Adipocyte (in vitro differentiated cells): ENCODE measurements around the gene SNRNP35.
"Not testable (repeated sequence)": the region's sequence is repeated elsewhere in the genome, so short reads cannot be mapped to it uniquely, and the experiment has no call there.

Experiments used
- DNase-seq: peaks from one replicate; pipeline ENCODE4 v3.0.0-alpha.2; 2015; ENCODE audit warnings: low read depth
- H3K27me3 ChIP-seq: replicated peaks from 2 replicates; pipeline ENCODE4 v1.7.0; 2013; ENCODE audit warnings: mild to moderate bottlenecking, low read length, moderate library complexity; ENCODE audit not compliant: control insufficient read depth, insufficient read depth
- H3K36me3 ChIP-seq: 2 replicates; pipeline ENCODE4 v1.7.0; 2013; ENCODE audit warnings: low read length, mild to moderate bottlenecking, moderate library complexity; ENCODE audit not compliant: control insufficient read depth, insufficient read depth, severe bottlenecking
- H3K4me1 ChIP-seq: 2 replicates; pipeline ENCODE4 v1.7.0; 2013; ENCODE audit warnings: mild to moderate bottlenecking, low read length, moderate library complexity; ENCODE audit not compliant: control insufficient read depth, insufficient read depth
- H3K4me3 ChIP-seq: 2 replicates; pipeline ENCODE4 v1.7.0; 2013; ENCODE audit warnings: mild to moderate bottlenecking, low read length, moderate library complexity
- H3K9ac ChIP-seq: 2 replicates; pipeline ENCODE4 v1.7.0; 2013; ENCODE audit warnings: mild to moderate bottlenecking, low read length, moderate library complexity
- H3K9me3 ChIP-seq: 2 replicates; pipeline ENCODE4 v1.7.0; 2013; ENCODE audit warnings: mild to moderate bottlenecking, low read length, moderate library complexity; ENCODE audit not compliant: control insufficient read depth

SNRNP35 gene

DNA sequence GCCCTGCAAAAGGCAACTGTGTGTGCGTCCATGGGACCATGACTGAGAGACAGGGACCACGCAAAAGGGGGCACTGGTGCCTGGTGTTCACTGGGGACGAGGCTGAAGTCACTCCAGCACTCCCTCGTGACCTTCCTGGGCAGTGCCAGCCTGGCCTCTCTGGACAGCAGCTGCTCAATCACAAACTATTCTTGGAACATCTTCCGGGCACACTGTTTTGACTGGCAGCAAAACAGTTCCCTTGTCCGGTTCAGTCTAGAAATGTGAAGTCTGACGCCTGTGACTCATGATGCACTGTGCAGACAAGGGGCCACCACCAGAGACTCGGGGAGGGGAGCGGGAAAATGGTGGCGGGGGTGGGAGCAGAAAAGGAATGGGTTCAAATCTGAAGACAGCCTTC lies 20.8 kb downstream of the SNRNP35 start:
- Histone ChIP-seq H3K4me3 (no peak overlapping the region), H3K36me3 (peaks cover 30% of the 10 kb centered on the region), H3K27me3 (no peaks in the 10 kb centered on the region), H3K4me1 (peaks cover 7% of the 10 kb centered on the region), H3K9me3 (no peaks in the 10 kb centered on the region), H3K9ac (no peak overlapping the region)
- DNase-seq = no peak

GRCh38 chr12:123479442-123480180 lies 21.7 kb downstream of the SNRNP35 start:
- peaks cover 30% of the 10 kb centered on the region for H3K36me3 ChIP-seq
- no peaks in the 10 kb centered on the region for H3K9me3 ChIP-seq
- H3K4me1 ChIP-seq = peaks cover 7% of the 10 kb centered on the region
- no peak overlapping the region for H3K4me3 ChIP-seq
- DNase-seq = no peak
- H3K9ac ChIP-seq = no peak overlapping the region
- H3K27me3 ChIP-seq = no peaks in the 10 kb centered on the region

GRCh38 chr12:123481251-123481650 lies 23.3 kb downstream of the SNRNP35 start:
- not testable (repeated sequence) for H3K9ac ChIP-seq, DNase-seq, H3K4me3 ChIP-seq, H3K4me1 ChIP-seq, H3K9me3 ChIP-seq, H3K27me3 ChIP-seq
- H3K36me3 ChIP-seq = peaks cover 22% of the 10 kb centered on the region

DNA sequence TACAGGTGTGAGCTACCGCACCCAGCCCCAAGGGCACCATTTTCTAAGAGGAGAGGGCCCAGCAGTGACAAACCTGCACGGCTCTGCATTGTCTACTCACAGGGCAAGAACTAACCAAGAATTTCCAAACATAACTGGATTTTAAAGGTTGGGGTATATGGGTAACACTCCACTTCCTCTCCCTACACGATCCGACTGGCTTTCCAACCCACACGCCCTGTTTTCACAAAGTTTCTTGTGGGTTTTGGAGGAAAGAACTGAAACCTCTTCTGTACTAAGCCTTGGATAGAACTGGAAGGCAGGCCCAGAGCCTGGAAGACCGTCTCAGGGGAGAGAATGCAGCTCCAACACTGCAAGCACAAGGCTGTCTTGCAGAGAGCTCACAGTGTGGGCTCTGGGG lies 24.9 kb downstream of the SNRNP35 start:
- Histone ChIP-seq H3K4me3 (no peak overlapping the region), H3K4me1 (peaks cover 7% of the 10 kb centered on the region), H3K36me3 (peaks cover 14% of the 10 kb centered on the region), H3K9ac (no peak overlapping the region), H3K27me3 (no peaks in the 10 kb centered on the region), H3K9me3 (no peaks in the 10 kb centered on the region)
- no peak for DNase-seq

GRCh38 chr12:123483602-123484248 lies 25.8 kb downstream of the SNRNP35 start:
- DNase-seq = no peak
- no peaks in the 10 kb centered on the region for H3K9me3 ChIP-seq
- peaks cover 7% of the 10 kb centered on the region for H3K4me1 ChIP-seq
- no peak overlapping the region for H3K4me3 ChIP-seq
- peaks cover 14% of the 10 kb centered on the region for H3K36me3 ChIP-seq
- no peak overlapping the region for H3K9ac ChIP-seq
- no peaks in the 10 kb centered on the region for H3K27me3 ChIP-seq

DNA sequence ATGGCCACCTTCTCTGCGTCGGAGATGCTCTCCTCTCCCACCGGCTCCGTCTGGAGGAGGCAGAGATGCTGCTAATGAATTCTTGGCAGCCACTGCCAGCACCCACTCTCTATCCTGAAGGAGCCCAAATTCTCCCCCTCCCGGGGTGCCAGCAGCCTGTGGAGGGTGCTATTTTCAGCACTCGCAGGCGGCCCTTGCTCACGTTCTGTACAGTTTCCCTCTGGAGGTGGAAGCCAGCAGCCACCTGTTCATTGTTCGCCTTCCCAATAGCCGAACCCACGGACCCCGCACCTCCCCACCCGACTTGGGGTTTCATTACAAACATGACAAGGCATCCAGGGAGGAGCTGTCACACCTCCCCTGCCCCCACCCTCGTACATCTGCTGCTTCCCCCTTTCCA lies 27.8 kb downstream of the SNRNP35 start:
- H3K27me3 ChIP-seq = no peaks in the 10 kb centered on the region
- DNase-seq = no peak

GRCh38 chr12:123487428-123487827 lies 29.5 kb downstream of the SNRNP35 start:
- no peak for DNase-seq
- no peak overlapping the region for H3K4me3 ChIP-seq
- H3K4me1 ChIP-seq = no peaks in the 10 kb centered on the region

More for the DNA sequence above, 27.8 kb downstream of the SNRNP35 start:
- Histone ChIP-seq H3K36me3 (peaks cover 12% of the 10 kb centered on the region), H3K9me3 (no peaks in the 10 kb centered on the region), H3K4me1 (no peaks in the 10 kb centered on the region), H3K9ac (no peak overlapping the region), H3K4me3 (no peak overlapping the region)

GRCh38 chr12:123488539-123489230 lies 30.7 kb downstream of the SNRNP35 start:
- Histone ChIP-seq H3K4me1 (no peaks in the 10 kb centered on the region), H3K4me3 (no peak overlapping the region), H3K9me3 (no peaks in the 10 kb centered on the region), H3K27me3 (no peaks in the 10 kb centered on the region), H3K36me3 (peaks cover under 1% of the 10 kb centered on the region), H3K9ac (no peak overlapping the region)
- no peak for DNase-seq

More at GRCh38 chr12:123487428-123487827, 29.5 kb downstream of the SNRNP35 start:
- H3K27me3 ChIP-seq = no peaks in the 10 kb centered on the region
- H3K9me3 ChIP-seq = no peaks in the 10 kb centered on the region
- H3K36me3 ChIP-seq = peaks cover 8% of the 10 kb centered on the region
- no peak overlapping the region for H3K9ac ChIP-seq

DNA sequence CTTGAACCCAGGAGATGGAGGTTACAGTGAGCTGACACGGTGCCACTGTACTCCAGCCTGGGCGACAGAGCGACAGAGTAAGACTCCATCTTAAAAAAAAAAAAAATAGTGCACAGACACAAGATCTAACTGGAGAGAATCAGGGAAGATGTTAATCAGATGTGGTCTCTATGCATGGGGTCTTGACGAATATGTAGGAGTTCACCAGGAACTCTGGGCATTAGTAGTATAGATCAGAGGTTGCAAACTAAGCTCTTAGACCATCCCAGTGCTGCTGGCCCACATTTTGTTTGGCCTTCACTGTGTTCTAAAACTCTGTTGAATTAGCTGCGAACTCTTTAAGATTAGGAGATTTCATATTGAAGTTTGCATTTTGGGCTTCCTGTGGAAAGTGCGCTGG lies 31.6 kb downstream of the SNRNP35 start:
- H3K4me1 ChIP-seq = no peaks in the 10 kb centered on the region
- H3K9me3 ChIP-seq = no peaks in the 10 kb centered on the region
- DNase-seq = no peak
- H3K9ac ChIP-seq = no peak overlapping the region
- peaks cover 3% of the 10 kb centered on the region for H3K36me3 ChIP-seq
- H3K4me3 ChIP-seq = no peak overlapping the region
- H3K27me3 ChIP-seq = no peaks in the 10 kb centered on the region

DNA sequence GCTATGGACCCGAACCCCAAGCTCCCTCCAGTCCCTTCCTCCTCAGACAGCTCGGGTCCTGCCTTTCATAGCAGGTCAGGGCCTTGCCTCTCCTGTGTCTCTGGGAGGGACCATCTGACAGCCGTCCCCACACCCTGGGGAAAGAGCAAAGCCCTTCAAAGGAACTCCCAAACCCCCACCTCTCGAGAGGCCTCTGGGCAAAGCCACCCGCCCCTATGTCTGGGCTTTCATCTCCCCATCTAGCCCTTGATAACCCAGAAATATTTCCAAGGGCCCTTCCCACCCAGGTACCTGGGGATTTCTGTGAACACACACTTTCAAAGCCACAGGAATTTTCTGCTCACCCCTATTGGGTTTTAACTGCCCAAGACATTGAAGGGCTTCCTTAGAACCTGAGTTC lies 32.1 kb downstream of the SNRNP35 start:
- Histone ChIP-seq H3K9me3 (no peaks in the 10 kb centered on the region), H3K27me3 (no peaks in the 10 kb centered on the region), H3K4me3 (no peak overlapping the region), H3K9ac (no peak overlapping the region), H3K36me3 (peaks cover 7% of the 10 kb centered on the region), H3K4me1 (no peaks in the 10 kb centered on the region)
- DNase-seq = no peak

DNA sequence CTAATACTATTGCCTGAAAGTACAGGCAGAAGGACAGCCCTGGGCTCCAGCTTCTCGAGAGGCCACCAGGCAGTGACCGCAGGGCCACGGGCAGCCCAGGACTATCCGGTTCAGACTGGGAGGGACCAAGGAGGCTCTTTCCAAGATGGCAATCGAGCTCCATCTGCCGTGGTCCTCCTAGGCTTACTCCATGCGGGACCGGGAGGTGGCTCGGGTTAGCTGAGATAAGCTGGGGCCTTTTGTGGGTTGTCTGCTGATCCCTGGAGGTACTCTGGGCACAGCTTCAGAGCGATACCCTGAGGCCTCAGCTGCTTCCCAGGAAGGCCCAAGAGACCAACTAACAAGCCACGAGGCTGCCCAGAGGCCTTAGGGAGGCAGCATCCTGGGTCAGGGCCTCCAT lies 33.1 kb downstream of the SNRNP35 start:
- Histone ChIP-seq H3K9ac (no peak overlapping the region), H3K4me3 (no peak overlapping the region), H3K9me3 (no peaks in the 10 kb centered on the region), H3K27me3 (no peaks in the 10 kb centered on the region), H3K36me3 (peaks cover 7% of the 10 kb centered on the region), H3K4me1 (no peaks in the 10 kb centered on the region)
- no peak for DNase-seq
